Uterus (tissue), 4 donors: ENCODE measurements around the gene EML3. TPM values are rescaled to one million over a fixed set of nuclear protein-coding genes. Genes with fewer than 3 reads are reported as not detected.
"Not testable (repeated sequence)": the region's sequence is repeated elsewhere in the genome, so short reads cannot be mapped to it uniquely, and the experiment has no call there.

ENCODE experiments used
- DNase-seq, 2 donors: peaks; one replicate each; pipeline ENCODE4 v3.0.0-alpha.2; 2019 to 2020
- H3K27ac ChIP-seq, 2 donors: fragments of 200-600 bp; sonication (generic); 1 replicate in 1 of 2; 2 replicates in 1 of 2; pipeline ENCODE4 v1.5.1; 2016 to 2018
- H3K27me3 ChIP-seq, 2 donors: fragments of 200-600 bp; sonication (generic); one replicate each; pipeline ENCODE4 v1.5.1; 2018 to 2019; ENCODE audit warnings: control low read depth in 1 of 2
- H3K36me3 ChIP-seq, 2 donors: fragments of 200-600 bp; sonication (generic); one replicate each; pipeline ENCODE4 v1.5.1; 2019; ENCODE audit warnings: control low read depth in 1 of 2
- H3K4me1 ChIP-seq, 2 donors: fragments of 200-600 bp; sonication (generic); one replicate each; pipeline ENCODE4 v1.5.1; 2018 to 2019; ENCODE audit warnings: control low read depth in 1 of 2
- H3K4me3 ChIP-seq, 2 donors: fragments of 200-600 bp; sonication (generic); 1 replicate in 1 of 2; 2 replicates in 1 of 2; pipeline ENCODE4 v1.5.1; 2018 to 2019; ENCODE audit warnings: mild to moderate bottlenecking in 1 of 2
- H3K9me3 ChIP-seq, 2 donors: fragments of 200-600 bp; sonication (generic); one replicate each; pipeline ENCODE4 v1.5.1; 2019; ENCODE audit warnings: control low read depth in 1 of 2
- POLR2A ChIP-seq, 2 donors: fragments of 450-650 bp; IDR thresholded peaks; one replicate each; pipeline ENCODE4 v1.6.1; 2016; ENCODE audit warnings: antibody characterized with exemption in 2 of 2, mild to moderate bottlenecking in 1 of 2, moderate library complexity in 1 of 2
- intact Hi-C: fragments of 100-400 bp; cut with DNase I; formaldehyde crosslinking; loops from one replicate; pipeline ENCODE4 v1.15.1; 2023; ENCODE audit warnings: low total_unique reads
- total RNA-seq, 4 donors: library from RNA; depleted of rRNA in 3 of 4; stranded (reverse); fragments of >200 nt in 3 of 4; gene quantifications; one replicate each; pipeline versions ENCODE4 v1.1.0 to v1.2.4, GENCODE V29; 2014 to 2023
- TF ChIP-seq, protein P1 (sequence below), 4 experiments: fragments of 200-600 bp in 2 of 4; fragments of 450-650 bp in 2 of 4; sonication (generic) in 2 of 4; IDR thresholded peaks; one replicate each; pipeline ENCODE4 v1.5.1; 2016 to 2019; ENCODE audit warnings: antibody characterized with exemption in 4 of 4, mild to moderate bottlenecking in 2 of 4, moderate library complexity in 1 of 4
- donor health status: DM: yes; HTN: yes; CAD: no.

EML3 gene
- total RNA-seq, 4 donors from 2014 or later, result 17.9 to 126 (median 36.8) TPM

DNA sequence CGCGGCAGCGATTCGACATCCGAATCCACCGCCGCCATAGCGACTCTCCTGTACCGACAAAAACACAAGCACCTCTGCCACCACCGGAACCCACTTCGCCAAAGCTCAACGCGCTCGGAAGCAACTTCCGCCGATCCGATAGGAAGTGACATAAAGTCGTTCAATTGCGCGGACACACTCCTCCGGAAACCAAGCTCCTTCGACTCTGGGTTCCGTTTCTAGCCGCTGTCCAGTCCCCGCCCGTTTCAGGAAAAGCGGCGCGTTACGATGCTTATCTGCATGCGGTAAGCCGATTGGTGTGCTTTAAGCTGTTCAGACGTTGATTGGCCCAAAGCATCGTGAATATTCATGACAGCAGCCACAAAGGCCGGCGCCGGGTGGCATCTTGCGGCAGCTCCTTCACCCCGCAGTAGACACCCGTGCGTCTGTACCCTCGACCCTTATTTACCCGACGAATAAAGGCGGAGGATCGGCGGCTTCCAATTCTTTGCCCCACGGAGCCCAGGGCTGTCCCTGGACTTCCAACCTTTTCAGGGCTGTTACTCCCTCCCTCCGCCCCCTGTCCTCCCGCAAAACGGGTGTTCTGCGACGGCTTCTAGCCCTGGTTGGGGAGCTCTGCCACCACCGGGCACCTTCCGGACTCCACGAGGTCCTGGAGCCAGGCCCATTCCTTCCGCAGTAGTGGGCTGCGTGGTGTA is 21.0 kb downstream of the EML3 start, which contains the start of gene TUT1:
Gene TUT1 (minus strand): TSS at position 76 of the 698 bp plus-strand sequence. CDS start 38 bp downstream, at position 38.
- no peaks in the 10 kb centered on the region for H3K4me1 ChIP-seq

GRCh38 chr11:62588966-62589637 is 23.5 kb downstream of the EML3 start:
- H3K4me3 ChIP-seq, result no peak overlapping the region
- H3K36me3 ChIP-seq, result no peaks in the 10 kb centered on the region
- H3K27ac ChIP-seq, result no peak overlapping the region
- no peak for TF ChIP-seq POLR2A (IDR thresholded peaks at IDR 0.05)
- TF ChIP-seq, protein P1, sequence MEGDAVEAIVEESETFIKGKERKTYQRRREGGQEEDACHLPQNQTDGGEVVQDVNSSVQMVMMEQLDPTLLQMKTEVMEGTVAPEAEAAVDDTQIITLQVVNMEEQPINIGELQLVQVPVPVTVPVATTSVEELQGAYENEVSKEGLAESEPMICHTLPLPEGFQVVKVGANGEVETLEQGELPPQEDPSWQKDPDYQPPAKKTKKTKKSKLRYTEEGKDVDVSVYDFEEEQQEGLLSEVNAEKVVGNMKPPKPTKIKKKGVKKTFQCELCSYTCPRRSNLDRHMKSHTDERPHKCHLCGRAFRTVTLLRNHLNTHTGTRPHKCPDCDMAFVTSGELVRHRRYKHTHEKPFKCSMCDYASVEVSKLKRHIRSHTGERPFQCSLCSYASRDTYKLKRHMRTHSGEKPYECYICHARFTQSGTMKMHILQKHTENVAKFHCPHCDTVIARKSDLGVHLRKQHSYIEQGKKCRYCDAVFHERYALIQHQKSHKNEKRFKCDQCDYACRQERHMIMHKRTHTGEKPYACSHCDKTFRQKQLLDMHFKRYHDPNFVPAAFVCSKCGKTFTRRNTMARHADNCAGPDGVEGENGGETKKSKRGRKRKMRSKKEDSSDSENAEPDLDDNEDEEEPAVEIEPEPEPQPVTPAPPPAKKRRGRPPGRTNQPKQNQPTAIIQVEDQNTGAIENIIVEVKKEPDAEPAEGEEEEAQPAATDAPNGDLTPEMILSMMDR (IDR thresholded peaks at IDR 0.05), result no peak
- intact Hi-C loops, result no loop called here
- no peaks in the 10 kb centered on the region for H3K4me1 ChIP-seq
- H3K27me3 ChIP-seq, result no peaks in the 10 kb centered on the region
- H3K9me3 ChIP-seq, result no peaks in the 10 kb centered on the region
- DNase-seq, result no peak

More for the DNA sequence above, 21.0 kb downstream of the EML3 start, which contains the start of gene TUT1:
- TF ChIP-seq POLR2A (IDR thresholded peaks at IDR 0.05), result peak; percentile 82 to 90
- TF ChIP-seq, protein P1 (IDR thresholded peaks at IDR 0.05), result peak in 2 of 4 experiments; percentile 32 to 35
- no peaks in the 10 kb centered on the region for H3K36me3 ChIP-seq
- intact Hi-C loops, result no loop called here
- no peaks in the 10 kb centered on the region for H3K27me3 ChIP-seq
- H3K9me3 ChIP-seq, result no peaks in the 10 kb centered on the region
- peak within 1 kb of the TSS; percentile 55 to 69 for H3K4me3 ChIP-seq
- DNase-seq, result peak; percentile 97
- H3K27ac ChIP-seq, result peak within 1 kb of the TSS; percentile 88 to 91

DNA sequence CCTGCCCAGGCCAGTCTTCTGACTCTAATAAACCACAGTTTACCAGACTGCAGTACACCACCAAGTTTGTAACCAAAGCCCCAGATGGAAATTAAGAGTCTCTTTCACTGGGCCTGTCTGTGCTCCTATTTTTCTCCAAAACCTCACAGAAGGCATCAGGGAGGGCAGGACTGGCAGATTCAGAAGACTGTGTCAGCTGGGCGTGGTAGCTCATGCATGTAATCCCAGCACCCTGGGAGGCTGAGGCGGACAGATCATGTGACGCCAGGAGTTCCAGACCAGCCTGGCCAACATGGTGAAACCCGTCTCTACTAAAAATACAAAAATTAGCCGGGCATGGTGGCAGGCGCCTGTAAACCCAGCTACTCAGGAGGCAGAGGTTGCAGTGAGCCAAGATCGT is 27.2 kb downstream of the EML3 start:
- intact Hi-C loops, H3K36me3 ChIP-seq, H3K4me3 ChIP-seq, H3K4me1 ChIP-seq, H3K27me3 ChIP-seq, H3K9me3 ChIP-seq, H3K27ac ChIP-seq, DNase-seq: not testable (repeated sequence)

GRCh38 chr11:62581735-62582134 is 30.8 kb downstream of the EML3 start:
- DNase-seq, H3K4me3 ChIP-seq, H3K4me1 ChIP-seq, H3K27ac ChIP-seq, H3K27me3 ChIP-seq, H3K9me3 ChIP-seq, intact Hi-C loops, H3K36me3 ChIP-seq: not testable (repeated sequence)

DNA sequence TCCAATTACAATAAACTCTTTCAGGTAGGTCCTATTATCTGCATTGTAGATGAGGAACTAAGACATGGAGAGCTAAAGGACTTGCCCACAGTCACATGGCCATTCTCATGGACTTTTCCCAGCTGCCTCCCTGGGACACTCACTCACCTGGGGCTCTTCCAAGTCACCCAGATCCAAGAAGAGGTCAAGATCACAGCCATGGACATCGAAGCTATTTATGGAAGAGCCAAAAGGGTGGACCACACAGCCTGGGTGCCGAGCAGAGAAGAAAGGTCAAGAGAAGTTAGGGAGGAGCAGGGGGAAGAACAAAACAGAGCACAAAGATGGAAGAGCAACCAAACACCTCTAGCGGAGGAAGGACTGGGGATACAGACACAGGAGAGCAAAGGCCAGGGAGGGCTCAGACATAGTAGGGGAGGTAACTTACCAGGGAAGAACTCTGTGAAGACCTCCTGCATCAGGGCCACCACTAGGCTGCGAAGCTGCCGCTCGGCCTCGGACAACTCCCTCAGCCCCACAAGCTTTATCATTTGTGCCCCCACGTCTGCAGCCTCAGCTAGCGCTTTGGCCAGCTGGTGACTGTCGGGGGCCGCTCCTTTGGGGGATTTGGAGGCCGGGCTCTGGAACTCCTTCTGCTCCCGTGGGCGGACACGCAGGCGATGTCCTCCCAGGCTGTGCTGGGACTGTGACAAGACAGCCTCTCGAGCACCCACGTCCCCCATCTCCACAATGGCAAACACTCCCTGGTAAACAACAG is 31.4 kb downstream of the EML3 start:
- no peaks in the 10 kb centered on the region for H3K4me1 ChIP-seq
- no peak for TF ChIP-seq POLR2A (IDR thresholded peaks at IDR 0.05)
- TF ChIP-seq, protein P1 (IDR thresholded peaks at IDR 0.05), result no peak
- no peak for DNase-seq
- intact Hi-C loops, result no loop called here
- no peak overlapping the region for H3K4me3 ChIP-seq
- H3K27me3 ChIP-seq, result no peaks in the 10 kb centered on the region
- no peaks in the 10 kb centered on the region for H3K36me3 ChIP-seq
- no peaks in the 10 kb centered on the region for H3K9me3 ChIP-seq
- no peak overlapping the region for H3K27ac ChIP-seq

GRCh38 chr11:62579252-62579651 is 33.3 kb downstream of the EML3 start:
- intact Hi-C loops, result no loop called here
- Histone ChIP-seq H3K4me1 (peaks cover 0 to 12% of the 10 kb centered on the region in 2 donors), H3K27ac (no peak overlapping the region), H3K27me3 (no peaks in the 10 kb centered on the region), H3K4me3 (no peak overlapping the region), H3K36me3 (no peaks in the 10 kb centered on the region), H3K9me3 (no peaks in the 10 kb centered on the region)
- TF ChIP-seq POLR2A (IDR thresholded peaks at IDR 0.05), result no peak
- TF ChIP-seq, protein P1 (IDR thresholded peaks at IDR 0.05), result no peak
- no peak for DNase-seq
